OCI-LY7 (cell line): ENCODE data around the gene GIT2.

Source experiments
- EZH2phosphoT487 ChIP-seq: fragments of 200-600 bp; sonication (generic); IDR thresholded peaks from 2 replicates; pipeline ENCODE4 v1.6.1; 2018; ENCODE audit warnings: low read depth, borderline replicate concordance, mild to moderate bottlenecking, mixed run types, antibody characterized with exemption, low read length, moderate library complexity, mixed read lengths
- TF ChIP-seq, protein P1 (sequence below): fragments of 200-600 bp; sonication (generic); conservative IDR thresholded peaks from 2 replicates; pipeline ENCODE4 v1.5.1; 2014; ENCODE audit warnings: mild to moderate bottlenecking, antibody characterized with exemption, low read length, moderate library complexity, mixed read lengths

DNA sequence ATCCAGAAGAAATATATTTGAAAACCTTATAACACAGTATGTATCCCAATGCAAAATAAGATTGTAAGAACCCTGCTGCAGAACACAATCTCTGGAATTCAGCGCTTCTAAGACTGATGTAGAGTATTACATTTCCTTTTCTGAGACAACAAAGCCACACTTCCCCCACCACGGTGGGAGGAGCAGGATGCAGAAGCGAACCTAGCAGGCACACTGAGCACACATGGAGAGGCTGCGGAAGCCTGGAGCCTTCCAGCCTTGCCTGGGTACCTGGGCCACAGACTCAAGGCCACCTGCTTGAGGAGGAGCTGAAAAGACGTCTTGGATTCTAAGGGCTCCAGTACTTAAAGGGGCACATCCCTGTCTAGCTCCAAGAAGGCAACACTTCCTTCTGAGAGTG lies 49.7 kb downstream of the GIT2 start:
- TF ChIP-seq, protein P1, sequence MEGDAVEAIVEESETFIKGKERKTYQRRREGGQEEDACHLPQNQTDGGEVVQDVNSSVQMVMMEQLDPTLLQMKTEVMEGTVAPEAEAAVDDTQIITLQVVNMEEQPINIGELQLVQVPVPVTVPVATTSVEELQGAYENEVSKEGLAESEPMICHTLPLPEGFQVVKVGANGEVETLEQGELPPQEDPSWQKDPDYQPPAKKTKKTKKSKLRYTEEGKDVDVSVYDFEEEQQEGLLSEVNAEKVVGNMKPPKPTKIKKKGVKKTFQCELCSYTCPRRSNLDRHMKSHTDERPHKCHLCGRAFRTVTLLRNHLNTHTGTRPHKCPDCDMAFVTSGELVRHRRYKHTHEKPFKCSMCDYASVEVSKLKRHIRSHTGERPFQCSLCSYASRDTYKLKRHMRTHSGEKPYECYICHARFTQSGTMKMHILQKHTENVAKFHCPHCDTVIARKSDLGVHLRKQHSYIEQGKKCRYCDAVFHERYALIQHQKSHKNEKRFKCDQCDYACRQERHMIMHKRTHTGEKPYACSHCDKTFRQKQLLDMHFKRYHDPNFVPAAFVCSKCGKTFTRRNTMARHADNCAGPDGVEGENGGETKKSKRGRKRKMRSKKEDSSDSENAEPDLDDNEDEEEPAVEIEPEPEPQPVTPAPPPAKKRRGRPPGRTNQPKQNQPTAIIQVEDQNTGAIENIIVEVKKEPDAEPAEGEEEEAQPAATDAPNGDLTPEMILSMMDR, result no peak
- TF ChIP-seq EZH2phosphoT487, result no peak
